ENCODE results near the gene ERN1. TPM values are rescaled to one million over a fixed set of nuclear protein-coding genes. Genes with fewer than 3 reads are reported as not detected.

The ERN1 gene
- polyA plus RNA-seq, 1 donor (not counting 4 experiments of a cell fraction or from before 2014, with no cell fraction given): 7.1 TPM

GRCh38 chr17:64166876-64167275, 36.9 kb upstream of the ERN1 start:
- H3K79me2 ChIP-seq (ENCODE audit: control insufficient read depth, insufficient read depth, low read length): no peaks in the 10 kb centered on the region
- H3K4me2 ChIP-seq (ENCODE audit: control insufficient read depth, extremely low read depth, insufficient read depth, low read depth, low read length): no peak overlapping the region
- H3K4me1 ChIP-seq (ENCODE audit: control insufficient read depth, extremely low read depth, insufficient read depth, low read length): peaks cover 12% of the 10 kb centered on the region
- TF ChIP-seq EZH2 (IDR thresholded peaks at IDR 0.05; ENCODE audit: low read length) (no peak), CTCF (optimal IDR thresholded peaks at IDR 0.05 in 1 of 3, IDR thresholded peaks at IDR 0.05 in 1 of 3, conservative IDR thresholded peaks at IDR 0.05 in 1 of 3; ENCODE audit: extremely low read depth in 1 of 3, insufficient read depth in 2 of 3, low read length in 3 of 3) (no peak)
- H3K9me3 ChIP-seq (ENCODE audit: control insufficient read depth, low read depth, low read length): no peaks in the 10 kb centered on the region
- no peak overlapping the region for H2AFZ ChIP-seq (ENCODE audit: control insufficient read depth, low read length)
- H3K36me3 ChIP-seq (ENCODE audit: control insufficient read depth in 2 of 2, extremely low read depth in 1 of 2, insufficient read depth in 2 of 2, low read length in 2 of 2): peaks cover 21 to 25% of the 10 kb centered on the region in 2 experiments
- H3K9me1 ChIP-seq (ENCODE audit: control insufficient read depth, extremely low read depth, insufficient read depth, low read length): no peaks in the 10 kb centered on the region
- no peak overlapping the region for H3K9ac ChIP-seq (ENCODE audit: control insufficient read depth, extremely low read depth, insufficient read depth, low read length)
- H4K20me1 ChIP-seq (ENCODE audit: control insufficient read depth, extremely low read depth, insufficient read depth, low read length): no peaks in the 10 kb centered on the region
- no peak overlapping the region for H3K4me3 ChIP-seq (ENCODE audit: control insufficient read depth in 2 of 3, extremely low read depth in 1 of 3, insufficient read depth in 2 of 3, low read depth in 1 of 3, low read length in 3 of 3)
- H3K27me3 ChIP-seq (ENCODE audit: control insufficient read depth, extremely low read depth, insufficient read depth, low read length): no peaks in the 10 kb centered on the region
- DNase-seq (ENCODE audit: low read depth, low spot score) (no peak), FAIRE-seq (no peak)
- no peak overlapping the region for H3K27ac ChIP-seq (ENCODE audit: control insufficient read depth, insufficient read depth, low read length)
- dilution Hi-C loops (cut with MboI; ENCODE audit: extremely low pct_ligation_motif_present, low sequenced_read_pairs): no loop called here

GRCh38 chr17:64165347-64165746, 35.4 kb upstream of the ERN1 start:
- FAIRE-seq (no peak), DNase-seq (ENCODE audit: low read depth, low spot score) (no peak)
- no peaks in the 10 kb centered on the region for H4K20me1 ChIP-seq (ENCODE audit: control insufficient read depth, extremely low read depth, insufficient read depth, low read length)
- no peaks in the 10 kb centered on the region for H3K9me1 ChIP-seq (ENCODE audit: control insufficient read depth, extremely low read depth, insufficient read depth, low read length)
- dilution Hi-C loops (cut with MboI; ENCODE audit: extremely low pct_ligation_motif_present, low sequenced_read_pairs): no loop called here
- TF ChIP-seq EZH2 (IDR thresholded peaks at IDR 0.05; ENCODE audit: low read length) (no peak), CTCF (optimal IDR thresholded peaks at IDR 0.05 in 1 of 3, IDR thresholded peaks at IDR 0.05 in 1 of 3, conservative IDR thresholded peaks at IDR 0.05 in 1 of 3; ENCODE audit: extremely low read depth in 1 of 3, insufficient read depth in 2 of 3, low read length in 3 of 3) (no peak)
- no peaks in the 10 kb centered on the region for H3K9me3 ChIP-seq (ENCODE audit: control insufficient read depth, low read depth, low read length)
- no peak overlapping the region for H3K27ac ChIP-seq (ENCODE audit: control insufficient read depth, insufficient read depth, low read length)
- H3K79me2 ChIP-seq (ENCODE audit: control insufficient read depth, insufficient read depth, low read length): no peaks in the 10 kb centered on the region
- peaks cover 6% of the 10 kb centered on the region for H3K4me1 ChIP-seq (ENCODE audit: control insufficient read depth, extremely low read depth, insufficient read depth, low read length)
- no peak overlapping the region for H3K4me2 ChIP-seq (ENCODE audit: control insufficient read depth, extremely low read depth, insufficient read depth, low read depth, low read length)
- H2AFZ ChIP-seq (ENCODE audit: control insufficient read depth, low read length): no peak overlapping the region
- H3K36me3 ChIP-seq (ENCODE audit: control insufficient read depth in 2 of 2, extremely low read depth in 1 of 2, insufficient read depth in 2 of 2, low read length in 2 of 2): peaks cover 19 to 25% of the 10 kb centered on the region in 2 experiments
- H3K27me3 ChIP-seq (ENCODE audit: control insufficient read depth, extremely low read depth, insufficient read depth, low read length): no peaks in the 10 kb centered on the region
- H3K9ac ChIP-seq (ENCODE audit: control insufficient read depth, extremely low read depth, insufficient read depth, low read length): no peak overlapping the region
- H3K4me3 ChIP-seq (ENCODE audit: control insufficient read depth in 2 of 3, extremely low read depth in 1 of 3, insufficient read depth in 2 of 3, low read depth in 1 of 3, low read length in 3 of 3): no peak overlapping the region
